ENCODE data around the gene DIPK1C. TPM values are rescaled to one million over a fixed set of nuclear protein-coding genes. Genes with fewer than 3 reads are reported as not detected.

DIPK1C gene
- total and polyA plus RNA-seq, 9 of the 15 experiments (the other 6 are each of a cell fraction or from before 2014, with no cell fraction given): 0.04 to 0.32 (median 0.15) TPM; not detected in 2

- TF ChIP-seq ZNF277 (CRISPR knock-in tag; IDR thresholded peaks at IDR 0.05; ENCODE audit: borderline replicate concordance): no peak
- TF ChIP-seq RBM15 (IDR thresholded peaks at IDR 0.05; ENCODE audit: insufficient read depth, low read length): no peak
- TF ChIP-seq, protein P1, sequence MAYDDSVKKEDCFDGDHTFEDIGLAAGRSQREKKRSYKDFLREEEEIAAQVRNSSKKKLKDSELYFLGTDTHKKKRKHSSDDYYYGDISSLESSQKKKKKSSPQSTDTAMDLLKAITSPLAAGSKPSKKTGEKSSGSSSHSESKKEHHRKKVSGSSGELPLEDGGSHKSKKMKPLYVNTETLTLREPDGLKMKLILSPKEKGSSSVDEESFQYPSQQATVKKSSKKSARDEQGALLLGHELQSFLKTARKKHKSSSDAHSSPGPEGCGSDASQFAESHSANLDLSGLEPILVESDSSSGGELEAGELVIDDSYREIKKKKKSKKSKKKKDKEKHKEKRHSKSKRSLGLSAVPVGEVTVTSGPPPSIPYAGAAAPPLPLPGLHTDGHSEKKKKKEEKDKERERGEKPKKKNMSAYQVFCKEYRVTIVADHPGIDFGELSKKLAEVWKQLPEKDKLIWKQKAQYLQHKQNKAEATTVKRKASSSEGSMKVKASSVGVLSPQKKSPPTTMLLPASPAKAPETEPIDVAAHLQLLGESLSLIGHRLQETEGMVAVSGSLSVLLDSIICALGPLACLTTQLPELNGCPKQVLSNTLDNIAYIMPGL (CRISPR knock-in tag; IDR thresholded peaks at IDR 0.05): no peak; the same call in 1 of the 2 replicates
- TF ChIP-seq ZNF551 (CRISPR knock-in tag; IDR thresholded peaks at IDR 0.05): no peak
- no peak for TF ChIP-seq NCOA6 (IDR thresholded peaks at IDR 0.05)
- TF ChIP-seq RFX7 (CRISPR knock-in tag; IDR thresholded peaks at IDR 0.05): no peak
- no peak for TF ChIP-seq NELFE (IDR thresholded peaks at IDR 0.05; ENCODE audit: insufficient read depth, insufficient read length)
- no peak for TF ChIP-seq KAT8 (IDR thresholded peaks at IDR 0.05; ENCODE audit: low read depth)
- TF ChIP-seq POLR2H (tag; IDR thresholded peaks at IDR 0.05; ENCODE audit: low read depth): no peak
- TF ChIP-seq BRF1 (IDR thresholded peaks at IDR 0.05; ENCODE audit: borderline replicate concordance, extremely low read depth, insufficient read length): no peak
- no peak for TF ChIP-seq MAFK (IDR thresholded peaks at IDR 0.05; ENCODE audit: low read length)
- no peak for TF ChIP-seq ZNF764 (CRISPR knock-in tag; IDR thresholded peaks at IDR 0.05; ENCODE audit: low read depth)
- no peak for TF ChIP-seq ZKSCAN3 (CRISPR knock-in tag; IDR thresholded peaks at IDR 0.05)
- TF ChIP-seq, protein P2, sequence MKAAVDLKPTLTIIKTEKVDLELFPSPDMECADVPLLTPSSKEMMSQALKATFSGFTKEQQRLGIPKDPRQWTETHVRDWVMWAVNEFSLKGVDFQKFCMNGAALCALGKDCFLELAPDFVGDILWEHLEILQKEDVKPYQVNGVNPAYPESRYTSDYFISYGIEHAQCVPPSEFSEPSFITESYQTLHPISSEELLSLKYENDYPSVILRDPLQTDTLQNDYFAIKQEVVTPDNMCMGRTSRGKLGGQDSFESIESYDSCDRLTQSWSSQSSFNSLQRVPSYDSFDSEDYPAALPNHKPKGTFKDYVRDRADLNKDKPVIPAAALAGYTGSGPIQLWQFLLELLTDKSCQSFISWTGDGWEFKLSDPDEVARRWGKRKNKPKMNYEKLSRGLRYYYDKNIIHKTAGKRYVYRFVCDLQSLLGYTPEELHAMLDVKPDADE (conservative IDR thresholded peaks at IDR 0.05; ENCODE audit: control insufficient read depth, low read depth, low read length): no peak; the same call in 1 of the 2 replicates
- TF ChIP-seq, protein P3, sequence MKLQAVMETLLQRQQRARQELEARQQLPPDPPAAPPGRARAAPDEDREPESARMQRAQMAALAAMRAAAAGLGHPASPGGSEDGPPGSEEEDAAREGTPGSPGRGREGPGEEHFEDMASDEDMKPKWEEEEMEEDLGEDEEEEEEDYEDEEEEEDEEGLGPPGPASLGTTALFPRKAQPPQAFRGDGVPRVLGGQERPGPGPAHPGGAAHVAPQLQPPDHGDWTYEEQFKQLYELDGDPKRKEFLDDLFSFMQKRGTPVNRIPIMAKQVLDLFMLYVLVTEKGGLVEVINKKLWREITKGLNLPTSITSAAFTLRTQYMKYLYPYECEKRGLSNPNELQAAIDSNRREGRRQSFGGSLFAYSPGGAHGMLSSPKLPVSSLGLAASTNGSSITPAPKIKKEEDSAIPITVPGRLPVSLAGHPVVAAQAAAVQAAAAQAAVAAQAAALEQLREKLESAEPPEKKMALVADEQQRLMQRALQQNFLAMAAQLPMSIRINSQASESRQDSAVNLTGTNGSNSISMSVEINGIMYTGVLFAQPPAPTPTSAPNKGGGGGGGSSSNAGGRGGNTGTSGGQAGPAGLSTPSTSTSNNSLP (IDR thresholded peaks at IDR 0.05; ENCODE audit: borderline replicate concordance, low read depth, low read length): no peak
- TF ChIP-seq CBX5 (IDR thresholded peaks at IDR 0.05; ENCODE audit: borderline replicate concordance, low read depth): peak; percentile 4; the same call in 1 of the 2 replicates
- no peak for TF ChIP-seq SMAD2 (IDR thresholded peaks at IDR 0.05; ENCODE audit: low read depth, low read length)
- no peak for TF ChIP-seq NONO (IDR thresholded peaks at IDR 0.05; ENCODE audit: low read depth in 2 of 2, low read length in 1 of 2)
- TF ChIP-seq ZNF239 (CRISPR knock-in tag; IDR thresholded peaks at IDR 0.05): no peak
- no peak for TF ChIP-seq ZBTB8A (IDR thresholded peaks at IDR 0.05; ENCODE audit: partially characterized antibody)
- peak; percentile 34 for TF ChIP-seq POLR2B (IDR thresholded peaks at IDR 0.05; ENCODE audit: low read depth, partially characterized antibody)
- TF ChIP-seq ZNF766 (CRISPR knock-in tag; conservative IDR thresholded peaks at IDR 0.05): no peak
Measured at GRCh38 chr18:74495581-74496507, 38.7 kb upstream of the DIPK1C start, which contains the start of gene CNDP2 (continued).
